Endothelial cell of umbilical vein (primary cell): ENCODE results near the gene TSKU.

Experiments
- CTCF ChIP-seq, 2 donors: IDR thresholded peaks; 1 replicate in 1 of 2; 2 replicates in 1 of 2; pipeline ENCODE4 v1.5.1; 2011; ENCODE audit warnings: low read length in 2 of 2, mild to moderate bottlenecking in 2 of 2, moderate library complexity in 2 of 2, control low read depth in 1 of 2, inconsistent platforms in 1 of 2, low read depth in 1 of 2; ENCODE audit not compliant: insufficient read depth in 1 of 2; ENCODE audit errors: extremely low read depth in 1 of 2
- EZH2 ChIP-seq: IDR thresholded peaks from 2 replicates; pipeline ENCODE4 v1.6.1; 2012; ENCODE audit warnings: borderline replicate concordance, low read depth, mild to moderate bottlenecking, moderate library complexity, low read length, inconsistent platforms; ENCODE audit not compliant: severe bottlenecking
- FOS ChIP-seq: IDR thresholded peaks from 2 replicates; pipeline ENCODE4 v1.6.1; 2011; ENCODE audit warnings: mild to moderate bottlenecking, low read length, moderate library complexity, borderline replicate concordance; ENCODE audit not compliant: insufficient read depth
- GATA2 ChIP-seq: IDR thresholded peaks from 2 replicates; pipeline ENCODE4 v1.7.0; 2011; ENCODE audit warnings: low read depth, mild to moderate bottlenecking, moderate library complexity, mixed read lengths, low read length; ENCODE audit not compliant: insufficient read length, insufficient read depth
- JUN ChIP-seq: IDR thresholded peaks from 2 replicates; pipeline ENCODE4 v1.6.1; 2011; ENCODE audit warnings: borderline replicate concordance, low read depth; ENCODE audit not compliant: insufficient read length, insufficient read depth
- MAX ChIP-seq: IDR thresholded peaks from 2 replicates; pipeline ENCODE4 v1.6.1; 2011; ENCODE audit not compliant: insufficient read depth, insufficient read length
- POLR2A ChIP-seq: IDR thresholded peaks from 2 replicates; pipeline ENCODE4 v1.6.1; 2012; ENCODE audit warnings: low read depth, mild to moderate bottlenecking, control low read depth, low read length
- POLR2AphosphoS5 ChIP-seq: IDR thresholded peaks from 2 replicates; pipeline ENCODE4 v1.6.1; 2012; ENCODE audit warnings: low read depth, mild to moderate bottlenecking, control low read depth, low read length, moderate library complexity; ENCODE audit not compliant: insufficient read depth

- TF ChIP-seq CTCF (IDR thresholded peaks at IDR 0.05; ENCODE audit: extremely low read depth in 1 of 2, insufficient read depth in 1 of 2, low read depth in 1 of 2, low read length in 2 of 2) (no peak), GATA2 (no peak), EZH2 (no peak), POLR2AphosphoS5 (no peak), MAX (no peak), POLR2A (no peak), JUN (no peak), FOS (no peak)
Observed at GRCh38 chr11:76762356-76762752, 20.8 kb upstream of the TSKU start.
